ENCODE measurements around the gene KCNAB1. TPM values are rescaled to one million over a fixed set of nuclear protein-coding genes. Genes with fewer than 3 reads are reported as not detected.

KCNAB1 gene
- total RNA-seq, 1 experiment from 2014 or later, result 1.0 TPM

- TF ChIP-seq ZBTB43 (CRISPR knock-in tag; IDR thresholded peaks at IDR 0.05) (no peak), TP53 (CRISPR knock-in tag; IDR thresholded peaks at IDR 0.05) (no peak), ZNF416 (CRISPR knock-in tag; IDR thresholded peaks at IDR 0.05) (no peak), ZNF425 (CRISPR knock-in tag; conservative IDR thresholded peaks at IDR 0.05) (no peak)
Measured at GRCh38 chr3:156535798-156536197, 415.4 kb downstream of the KCNAB1 start (continued).

GRCh38 chr3:156536524-156537316, 416.3 kb downstream of the KCNAB1 start:
- Mint-ChIP-seq H3K4me1 (peaks cover 27% of the 10 kb centered on the region), H3K36me3 (peaks cover 15% of the 10 kb centered on the region), H3K27ac (no peak overlapping the region), H3K27me3 (ENCODE audit: low read depth) (no peaks in the 10 kb centered on the region), H3K4me3 (no peak overlapping the region), H3K9me3 (no peaks in the 10 kb centered on the region)
- DNase-seq (ENCODE audit: low spot score), result no peak
- no peak for ATAC-seq
- TF ChIP-seq ZMAT4 (CRISPR knock-in tag; IDR thresholded peaks at IDR 0.05) (no peak), ZNF138 (CRISPR knock-in tag; conservative IDR thresholded peaks at IDR 0.05) (no peak), ZSCAN18 (CRISPR knock-in tag; IDR thresholded peaks at IDR 0.05) (no peak), ZNF416 (CRISPR knock-in tag; IDR thresholded peaks at IDR 0.05) (no peak), GABPB1 (CRISPR knock-in tag; IDR thresholded peaks at IDR 0.05) (no peak), HMGA2 (CRISPR knock-in tag; IDR thresholded peaks at IDR 0.05) (no peak), SOX15 (CRISPR knock-in tag; IDR thresholded peaks at IDR 0.05) (no peak), CREM (CRISPR knock-in tag; IDR thresholded peaks at IDR 0.05) (no peak), GTF2I (CRISPR knock-in tag; conservative IDR thresholded peaks at IDR 0.05) (no peak), KAT7 (CRISPR knock-in tag; IDR thresholded peaks at IDR 0.05; ENCODE audit: borderline replicate concordance) (no peak), ZNF671 (CRISPR knock-in tag; IDR thresholded peaks at IDR 0.05) (no peak), RORB (CRISPR knock-in tag; IDR thresholded peaks at IDR 0.05) (no peak)
- POLR2A ChIA-PET, result no interaction called here
- CTCF ChIA-PET, result interaction anchor here (0.6 to 1.5 kb wide), 2 partner anchors 58 to 526 kb away, joined by 3 read pairs; no protein-coding TSS in a partner anchor

GRCh38 chr3:156539051-156539450, 418.7 kb downstream of the KCNAB1 start:
- Mint-ChIP-seq H3K4me3 (no peak overlapping the region), H3K27ac (no peak overlapping the region), H3K9me3 (no peaks in the 10 kb centered on the region), H3K36me3 (peaks cover 31% of the 10 kb centered on the region), H3K4me1 (peaks cover 18% of the 10 kb centered on the region), H3K27me3 (ENCODE audit: low read depth) (no peaks in the 10 kb centered on the region)
- DNase-seq (ENCODE audit: low spot score) (no peak), ATAC-seq (no peak)
- POLR2A ChIA-PET, result no interaction called here
- CTCF ChIA-PET, result no interaction called here
- TF ChIP-seq ETV6 (CRISPR knock-in tag; IDR thresholded peaks at IDR 0.05) (no peak), ATF2 (CRISPR knock-in tag; IDR thresholded peaks at IDR 0.05; ENCODE audit: borderline replicate concordance, low read depth) (no peak), ZNF671 (CRISPR knock-in tag; IDR thresholded peaks at IDR 0.05) (no peak), JAZF1 (CRISPR knock-in tag; IDR thresholded peaks at IDR 0.05) (no peak), ERG (CRISPR knock-in tag; IDR thresholded peaks at IDR 0.05) (no peak), ZNF121 (CRISPR knock-in tag; IDR thresholded peaks at IDR 0.05) (no peak), ZNF317 (CRISPR knock-in tag; IDR thresholded peaks at IDR 0.05; ENCODE audit: borderline replicate concordance, low read depth) (no peak), ATF6 (CRISPR knock-in tag; IDR thresholded peaks at IDR 0.05) (no peak), SP1 (CRISPR knock-in tag; conservative IDR thresholded peaks at IDR 0.05) (no peak)

Data from WTC11 (cell line).